Inflammatory macrophage (primary cell): ENCODE results near the gene SSTR4.
A peak's percentile ranks its signal among the peaks of the same experiment; 100 is the strongest.

Experiments used
- DNase-seq, 2 donors: peaks; one replicate each; pipeline ENCODE4 v3.0.0-alpha.2; 2020 to 2022

SSTR4 gene

DNA sequence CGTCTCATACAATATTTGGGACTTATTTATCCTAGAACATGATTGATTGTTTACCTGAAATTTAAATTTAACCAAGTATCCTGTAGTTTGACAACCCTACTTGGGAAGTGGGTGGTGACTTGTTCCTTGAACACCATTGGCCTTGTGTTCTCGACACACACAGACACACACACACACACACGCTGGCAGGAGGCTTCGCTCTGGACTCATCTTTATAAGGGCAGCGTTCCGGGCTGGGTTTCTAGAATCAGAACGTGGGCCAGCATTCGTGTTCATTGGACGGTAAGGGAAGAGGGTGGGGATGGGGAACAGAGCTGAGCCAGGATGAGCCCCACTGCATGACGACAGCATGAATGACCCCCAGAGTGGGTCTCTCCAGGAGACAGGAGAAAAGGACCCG, 16.2 kb upstream of the SSTR4 start:
- DNase-seq: no peak

DNA sequence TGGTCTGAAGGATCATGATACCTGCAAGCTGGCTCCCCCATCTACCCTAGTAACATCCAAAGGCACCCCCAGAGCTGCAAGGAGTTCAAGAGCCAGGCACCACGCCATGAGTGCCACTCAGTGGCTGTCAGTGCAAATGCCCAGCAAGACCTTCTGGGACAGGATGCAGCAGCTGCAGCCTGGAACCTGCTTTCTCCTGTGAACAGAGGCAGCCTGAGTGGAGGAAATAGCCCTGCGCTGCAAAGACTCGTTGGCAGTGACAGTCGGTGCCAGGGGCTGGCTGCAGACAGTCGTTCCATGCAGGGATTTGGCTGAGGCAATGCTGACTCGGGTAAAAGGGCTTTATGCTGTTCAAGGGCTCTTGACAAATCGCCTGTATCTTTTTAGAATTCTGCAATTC, 15.7 kb upstream of the SSTR4 start:
- DNase-seq: no peak

DNA sequence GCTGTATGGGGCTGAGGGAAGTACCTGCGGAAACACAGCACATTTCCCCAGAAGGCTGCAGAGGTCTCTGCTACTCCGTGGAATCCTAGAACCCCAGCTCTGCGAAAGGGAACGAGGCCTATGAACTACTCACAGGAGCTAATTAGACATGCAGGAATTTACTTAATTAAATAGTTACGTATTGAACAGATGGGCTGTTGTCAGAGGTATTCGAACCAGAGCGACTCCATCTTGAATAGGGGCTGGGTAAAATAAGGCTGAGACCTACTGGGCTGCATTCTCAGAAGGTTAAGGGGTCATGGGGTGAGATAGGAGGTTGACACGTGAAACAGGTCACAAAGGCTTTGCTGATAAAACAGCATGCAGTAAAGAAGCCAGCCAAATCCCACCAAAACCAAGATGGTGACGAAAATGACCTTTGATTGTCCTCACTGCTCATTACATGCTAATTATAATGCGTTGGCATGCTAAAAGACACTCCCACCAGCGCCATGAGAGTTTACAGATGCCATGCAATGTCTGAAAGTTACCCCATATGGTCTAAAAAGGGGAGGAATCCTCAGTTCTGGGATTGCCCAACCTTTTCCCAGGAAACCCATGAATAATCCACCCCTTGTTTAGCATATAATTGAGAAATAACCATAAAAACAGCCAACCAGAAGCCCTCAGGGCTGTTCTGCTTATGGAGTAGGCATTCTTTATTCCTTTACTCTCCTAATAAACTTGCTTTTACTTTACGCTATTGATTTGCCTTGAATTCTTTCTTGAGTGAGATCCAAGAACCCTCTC, 14.7 kb upstream of the SSTR4 start:
- DNase-seq: no peak

DNA sequence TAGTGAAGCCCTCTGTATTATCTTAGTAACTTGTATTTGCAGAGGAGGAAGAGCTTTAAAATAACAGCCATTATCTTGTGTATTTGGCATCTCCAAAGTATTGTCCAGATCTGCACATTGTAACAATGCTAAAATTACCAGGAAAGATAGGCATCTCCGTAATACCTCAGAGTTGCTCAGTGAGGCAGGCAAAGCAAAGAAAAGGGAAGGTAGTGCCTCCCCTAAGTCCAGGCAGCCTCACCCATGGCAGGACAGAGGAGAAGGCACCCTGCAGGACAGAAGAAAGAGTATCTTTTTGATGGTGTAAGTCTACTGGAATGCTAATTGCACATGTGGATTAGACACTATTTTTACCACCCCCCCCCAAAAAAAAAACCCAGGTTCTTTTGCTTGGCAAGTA, 13.6 kb upstream of the SSTR4 start:
- peak; percentile 24 to 29 for DNase-seq

DNA sequence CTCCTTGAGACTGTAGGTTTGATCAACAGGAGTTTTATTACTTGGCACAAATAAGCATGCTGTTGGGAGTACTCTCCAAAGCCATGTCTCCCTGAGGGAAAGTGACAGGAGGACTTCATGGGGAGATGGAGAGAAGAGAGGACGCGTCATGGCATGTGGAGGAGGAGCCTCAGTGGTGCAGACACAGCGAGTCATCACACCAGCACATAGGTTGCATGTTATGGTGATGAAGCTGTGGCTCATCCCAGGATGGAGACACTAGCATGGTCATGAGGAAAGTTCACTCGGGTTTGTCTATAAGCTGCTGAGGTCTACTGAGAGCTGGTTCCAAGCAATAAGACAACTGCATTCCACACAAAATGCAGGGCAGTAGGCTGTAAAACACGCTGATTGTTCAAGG, 13.2 kb upstream of the SSTR4 start:
- DNase-seq: peak in 1 of 2 donors; percentile 51

DNA sequence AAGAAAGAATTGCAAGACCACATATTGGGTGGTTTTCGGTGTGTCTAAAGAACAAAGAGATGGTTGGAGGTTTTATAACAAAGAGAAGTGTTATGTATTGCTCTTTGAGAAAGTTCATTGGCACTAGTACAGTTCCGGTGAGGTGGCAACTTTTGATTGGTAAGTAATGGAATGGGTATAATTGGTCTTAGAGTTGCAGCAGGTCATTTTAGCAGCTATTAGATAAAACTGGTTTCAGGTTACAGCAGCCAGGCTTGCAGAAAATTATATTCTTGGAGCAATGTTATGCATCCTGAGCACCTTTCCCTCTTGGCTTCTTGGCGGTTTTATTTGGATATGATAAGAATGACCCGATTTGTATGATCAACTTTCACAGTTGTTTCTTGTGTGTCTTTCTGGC, 12.3 kb upstream of the SSTR4 start:
- no peak for DNase-seq

DNA sequence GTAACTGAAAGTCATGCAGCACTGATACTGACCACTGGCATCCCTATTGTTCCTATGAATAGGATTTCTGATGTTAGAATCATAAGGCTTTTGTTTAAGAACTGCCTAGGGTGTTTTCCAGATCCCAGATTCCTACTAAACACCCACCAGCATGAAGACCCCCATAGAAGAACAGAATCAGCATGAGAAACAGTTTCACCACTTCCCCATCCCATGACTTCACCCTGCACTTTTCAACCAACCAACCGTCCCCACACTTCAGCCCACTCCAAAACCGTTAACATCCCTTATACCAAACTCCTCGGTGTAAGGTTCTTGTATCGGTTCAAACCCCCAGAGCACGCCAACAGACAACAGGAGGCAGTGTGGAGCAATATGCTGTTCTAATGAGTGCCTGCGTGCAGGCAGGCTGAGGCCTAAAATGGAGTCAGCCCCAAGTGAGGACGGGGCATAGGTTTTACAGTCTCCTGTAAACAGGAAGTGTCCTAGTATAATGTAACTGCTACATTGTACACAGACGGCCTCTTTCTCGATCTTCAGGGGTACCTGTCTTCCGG, 11.4 kb upstream of the SSTR4 start:
- peak in 1 of 2 donors; percentile 50 for DNase-seq

DNA sequence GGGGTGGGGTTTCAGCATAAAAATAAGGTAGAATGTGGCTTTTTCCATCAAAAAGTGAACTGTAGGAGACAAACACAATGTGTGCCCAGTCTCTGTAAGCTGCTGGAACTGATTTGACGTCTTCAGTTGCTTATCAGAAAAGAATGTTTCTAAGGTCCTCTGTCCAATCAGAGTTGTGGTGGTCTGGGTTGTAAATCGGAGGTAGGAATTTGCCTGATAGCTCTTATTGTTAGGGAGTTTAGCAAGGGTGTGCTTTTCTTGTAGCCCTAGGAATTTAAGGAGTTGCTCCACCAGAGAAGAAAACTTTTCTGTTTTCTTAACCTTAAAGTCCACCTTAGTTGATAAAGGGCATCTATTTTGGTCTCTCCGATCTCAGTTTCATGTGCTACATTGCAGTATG, 10.4 kb upstream of the SSTR4 start:
- DNase-seq: no peak

DNA sequence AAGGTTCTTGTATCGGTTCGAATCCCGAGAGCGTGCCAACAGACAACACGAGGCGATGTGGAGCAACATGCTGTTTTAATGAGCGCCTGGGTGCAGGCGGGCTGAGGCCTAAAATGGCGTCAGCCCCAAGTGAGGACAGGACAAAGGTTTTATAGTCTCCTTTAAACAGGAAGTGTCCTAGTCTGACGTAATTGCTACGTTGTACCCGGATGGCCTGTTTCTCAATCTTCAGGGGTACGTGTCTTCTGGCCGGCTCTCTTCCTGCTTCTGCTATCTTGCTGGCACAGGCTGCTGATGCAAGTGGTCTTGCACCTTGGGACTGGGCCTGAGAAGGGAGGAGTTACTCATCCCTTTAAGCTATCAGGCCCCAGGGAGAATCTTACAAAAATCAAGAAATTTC, 9.6 kb upstream of the SSTR4 start:
- DNase-seq: peak; percentile 90 to 92

DNA sequence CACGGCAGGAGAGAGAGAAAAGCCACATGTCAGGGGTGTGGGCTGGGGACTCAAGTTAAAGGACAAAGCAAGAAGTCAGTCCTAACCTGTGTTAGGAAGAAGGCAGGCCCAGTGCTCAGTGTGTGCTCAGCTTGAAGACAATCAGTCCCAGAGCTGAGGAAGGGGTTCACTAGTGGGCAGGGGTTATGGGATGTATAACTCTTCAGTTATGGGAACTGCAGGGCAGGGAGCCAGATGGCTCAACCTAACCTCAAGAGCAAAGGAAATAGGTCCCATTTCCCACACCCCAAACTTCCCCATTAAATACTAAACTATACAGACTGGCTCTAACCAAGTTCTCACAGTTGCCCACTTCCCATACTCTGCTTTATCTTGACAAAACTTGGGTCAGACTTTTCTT, 7.4 kb upstream of the SSTR4 start:
- peak; percentile 67 to 76 for DNase-seq

DNA sequence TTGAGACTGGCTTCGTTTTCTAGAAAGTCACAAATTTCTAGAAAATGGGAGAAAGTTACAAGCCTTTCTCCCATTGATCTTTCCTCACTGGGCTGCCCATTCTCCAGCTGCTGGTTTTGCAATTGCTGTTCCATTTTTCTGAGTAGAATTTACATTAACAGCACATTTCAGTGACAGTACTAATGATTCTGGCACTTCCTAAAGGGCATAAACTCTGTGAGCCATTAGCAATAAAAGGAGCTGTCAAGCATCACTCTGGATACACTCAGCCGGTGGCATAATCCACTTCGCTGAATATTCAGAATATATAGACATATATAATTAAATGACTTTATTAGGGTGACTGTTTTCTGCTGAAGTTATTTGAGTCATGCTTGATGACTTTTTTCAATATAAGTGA, 6.7 kb upstream of the SSTR4 start:
- DNase-seq: no peak

DNA sequence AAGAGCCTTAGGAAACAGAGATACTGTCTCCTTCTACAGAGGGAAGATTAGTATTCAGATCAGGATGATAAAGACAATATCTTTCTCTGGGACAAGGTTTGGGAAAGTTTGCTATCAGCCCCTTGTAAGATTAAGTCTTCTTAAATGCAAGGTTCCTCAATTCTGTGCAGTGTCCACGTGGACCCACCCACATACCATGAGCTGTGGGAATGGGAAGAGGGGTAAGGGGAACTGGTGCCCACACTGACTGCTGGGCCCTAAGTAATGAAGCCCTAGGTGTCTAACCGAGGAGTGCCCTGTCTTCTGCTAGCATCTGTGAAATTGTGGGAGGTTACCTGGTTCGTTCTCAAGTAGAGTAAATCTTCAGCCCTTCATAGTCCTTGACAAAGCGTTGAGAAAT, 5.8 kb upstream of the SSTR4 start:
- peak; percentile 81 to 90 for DNase-seq

DNA sequence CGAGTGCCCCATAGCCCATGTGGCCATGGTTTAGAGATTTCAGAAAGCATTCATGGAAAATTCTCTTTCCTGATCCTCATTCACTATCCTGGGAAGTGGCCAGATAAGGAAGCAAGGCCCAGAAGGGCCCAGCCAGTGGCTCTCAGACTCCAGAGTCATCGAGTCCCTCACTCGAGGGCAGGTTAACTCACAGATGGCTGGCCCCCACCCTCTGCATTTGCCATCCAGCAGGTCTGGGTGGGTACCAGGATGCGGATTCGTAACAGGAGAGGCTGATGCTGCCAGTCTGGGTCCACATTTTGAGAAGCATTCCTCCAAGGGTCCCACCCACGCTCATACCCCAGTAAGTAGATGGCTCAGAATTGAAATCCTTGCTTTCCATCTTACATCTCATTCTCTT, 3.8 kb upstream of the SSTR4 start:
- no peak for DNase-seq

DNA sequence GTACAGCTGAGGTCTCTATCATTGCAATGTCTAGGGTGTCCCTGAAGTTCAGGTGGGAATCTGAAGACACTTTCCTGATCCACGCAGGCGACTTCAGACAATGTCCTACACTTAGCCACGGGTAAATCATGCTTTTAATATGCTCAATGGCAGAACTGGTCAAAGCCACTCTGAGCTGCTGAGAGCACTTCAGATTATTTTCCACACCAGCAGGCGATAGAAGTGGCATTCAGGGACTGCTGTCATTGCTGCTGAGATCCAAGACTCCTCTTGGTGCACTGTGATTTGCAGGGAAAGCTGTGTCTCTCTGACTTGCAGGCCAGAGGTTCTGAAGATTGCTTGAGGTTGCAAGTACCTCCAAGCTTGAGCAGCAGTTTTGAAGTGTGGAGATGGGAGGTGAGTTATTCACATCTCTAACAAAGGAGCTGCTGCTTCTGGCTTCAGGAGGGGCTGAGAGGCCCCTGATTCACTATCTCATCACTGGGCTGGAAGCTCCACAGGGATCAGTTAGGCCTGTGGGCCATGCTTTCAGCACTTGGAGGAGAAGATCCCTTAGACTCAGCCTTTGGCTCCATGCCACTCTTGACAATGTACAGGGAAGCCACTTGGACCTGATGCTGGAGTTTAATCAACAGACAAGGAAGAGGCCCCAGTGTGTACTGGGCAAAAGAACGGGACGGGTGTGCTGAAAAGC, 2.9 kb upstream of the SSTR4 start:
- no peak for DNase-seq

DNA sequence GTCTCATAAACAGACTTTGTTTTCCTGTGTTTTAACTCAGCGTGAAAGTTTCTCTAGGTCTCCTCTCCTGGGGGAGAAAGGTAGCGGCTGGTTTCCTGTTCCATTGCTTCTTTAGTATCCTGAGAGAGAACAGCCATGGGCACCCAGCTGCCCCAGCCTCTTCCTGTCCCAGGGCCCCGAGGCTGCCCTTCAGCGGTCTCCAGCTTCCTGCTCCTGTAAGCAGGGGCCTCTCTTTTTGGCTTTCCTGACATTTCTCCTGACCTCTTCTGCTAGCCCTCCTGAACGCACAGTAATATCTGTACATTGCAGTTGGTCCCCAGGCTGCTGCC, 2.4 kb upstream of the SSTR4 start:
- DNase-seq: no peak

DNA sequence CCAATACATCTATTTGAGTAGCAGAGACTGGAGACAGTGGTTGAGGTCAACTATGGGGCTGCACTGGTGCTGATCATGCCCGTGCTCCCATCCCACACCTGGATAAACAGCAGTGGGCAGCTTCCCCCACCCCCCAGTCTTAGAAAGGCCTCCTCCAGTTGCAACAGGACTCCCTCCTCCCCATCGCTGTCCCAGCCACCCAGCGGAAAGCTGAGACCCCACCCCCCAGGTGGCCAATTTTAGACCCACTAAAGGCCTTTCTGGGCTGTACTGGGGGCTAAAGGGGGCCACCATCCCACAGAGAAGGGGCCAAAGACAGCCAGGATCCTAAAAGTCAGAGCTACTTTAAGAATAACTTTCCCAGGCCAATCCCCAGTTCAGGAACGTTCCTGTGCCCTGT, 1.2 kb upstream of the SSTR4 start:
- DNase-seq: no peak

DNA sequence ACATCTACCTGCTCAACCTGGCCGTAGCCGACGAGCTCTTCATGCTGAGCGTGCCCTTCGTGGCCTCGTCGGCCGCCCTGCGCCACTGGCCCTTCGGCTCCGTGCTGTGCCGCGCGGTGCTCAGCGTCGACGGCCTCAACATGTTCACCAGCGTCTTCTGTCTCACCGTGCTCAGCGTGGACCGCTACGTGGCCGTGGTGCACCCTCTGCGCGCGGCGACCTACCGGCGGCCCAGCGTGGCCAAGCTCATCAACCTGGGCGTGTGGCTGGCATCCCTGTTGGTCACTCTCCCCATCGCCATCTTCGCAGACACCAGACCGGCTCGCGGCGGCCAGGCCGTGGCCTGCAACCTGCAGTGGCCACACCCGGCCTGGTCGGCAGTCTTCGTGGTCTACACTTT, 619 bp downstream of the SSTR4 start:
- DNase-seq: no peak

DNA sequence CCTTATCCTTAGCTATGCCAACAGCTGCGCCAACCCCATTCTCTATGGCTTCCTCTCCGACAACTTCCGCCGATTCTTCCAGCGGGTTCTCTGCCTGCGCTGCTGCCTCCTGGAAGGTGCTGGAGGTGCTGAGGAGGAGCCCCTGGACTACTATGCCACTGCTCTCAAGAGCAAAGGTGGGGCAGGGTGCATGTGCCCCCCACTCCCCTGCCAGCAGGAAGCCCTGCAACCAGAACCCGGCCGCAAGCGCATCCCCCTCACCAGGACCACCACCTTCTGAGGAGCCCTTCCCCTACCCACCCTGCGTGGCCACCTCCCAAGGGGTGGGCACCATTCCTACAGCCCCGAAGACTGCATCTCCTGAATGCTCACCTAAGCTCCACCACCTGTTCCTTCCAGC, 1.3 kb downstream of the SSTR4 start:
- DNase-seq: no peak

DNA sequence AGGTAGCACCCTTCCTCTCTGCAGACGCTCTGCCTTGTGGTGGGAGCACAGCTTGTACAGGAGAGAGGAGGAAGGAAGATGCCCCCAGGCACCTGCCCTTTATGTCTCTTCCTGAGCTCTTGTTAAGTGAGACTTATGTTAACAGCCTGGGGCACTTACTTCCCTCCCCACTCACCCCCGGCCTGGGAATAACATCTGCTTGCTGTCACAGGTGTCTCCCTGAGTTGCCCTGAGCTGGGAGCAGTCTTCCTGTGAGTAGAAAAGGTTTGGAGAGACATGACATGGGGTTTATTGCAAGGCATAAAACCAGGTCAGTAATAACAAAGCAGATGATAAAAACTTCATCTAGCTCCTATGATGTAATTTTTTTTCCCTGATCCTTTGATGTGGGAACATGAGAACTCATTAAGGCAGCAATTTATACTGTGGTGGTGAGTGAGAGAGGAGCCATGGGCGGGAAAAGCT, 1.9 kb downstream of the SSTR4 start:
- DNase-seq: no peak

DNA sequence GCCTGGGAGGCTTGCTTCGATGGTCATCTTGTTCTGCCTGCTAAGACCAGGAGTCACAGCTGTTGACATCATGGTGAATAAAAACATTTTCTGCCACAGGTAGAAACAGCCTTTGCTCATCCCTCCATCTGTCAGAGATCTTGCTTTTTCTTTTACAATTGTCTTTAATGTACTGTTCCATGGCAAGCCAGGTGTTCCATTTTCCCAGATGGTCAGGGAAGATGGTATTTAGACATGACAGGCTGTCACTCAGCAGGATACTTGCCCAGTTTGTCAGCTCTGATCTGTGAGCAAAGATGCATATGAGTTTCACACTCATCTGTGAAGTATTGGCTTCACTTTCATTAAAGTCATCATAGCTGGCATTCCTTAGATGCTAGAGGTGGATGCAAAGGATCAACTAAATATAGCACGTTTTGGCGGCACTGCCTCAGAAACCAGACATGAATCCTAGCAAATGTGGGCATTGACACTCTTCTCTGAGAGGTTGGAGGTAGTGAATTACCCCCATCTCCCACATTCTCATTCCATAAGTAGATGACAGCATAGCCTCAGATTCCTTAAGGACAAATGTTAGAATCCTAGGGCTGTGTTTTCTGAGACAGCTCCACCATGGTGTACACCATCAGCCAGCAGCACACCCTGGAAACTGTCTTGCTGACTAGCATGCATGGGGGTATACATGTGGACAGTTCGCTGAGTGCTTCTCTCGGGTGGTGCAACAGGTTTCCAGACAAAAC, 4.2 kb downstream of the SSTR4 start:
- no peak for DNase-seq

DNA sequence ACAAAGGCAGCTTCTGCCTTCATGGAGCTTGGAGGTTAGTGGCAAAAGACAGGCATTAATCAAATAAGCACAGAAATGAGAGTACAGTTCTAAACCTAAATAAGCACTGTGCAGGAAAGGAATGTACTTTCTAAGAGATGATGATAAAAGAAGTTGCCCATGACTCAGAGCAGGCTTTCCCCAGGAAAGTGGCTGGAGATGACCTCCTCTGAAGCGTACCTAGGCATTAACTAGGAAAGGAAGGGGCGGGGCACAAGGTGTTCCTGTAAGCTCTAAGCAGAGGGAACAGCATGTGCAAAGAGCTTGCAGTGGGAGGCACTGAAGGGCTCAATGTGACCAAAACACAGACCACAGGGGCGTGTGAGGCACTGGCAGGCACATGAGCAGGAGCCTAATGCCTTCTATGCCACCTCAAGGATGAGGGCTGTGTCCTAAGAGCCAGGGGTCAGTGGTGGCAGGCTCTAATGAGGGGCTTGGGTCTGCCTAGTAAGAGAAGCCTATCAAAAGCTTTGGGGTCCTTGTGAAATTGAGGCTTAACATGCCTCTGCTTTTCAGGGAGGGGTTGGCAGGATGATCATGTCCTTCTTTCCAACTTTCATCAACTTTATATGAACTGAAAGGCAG, 4.9 kb downstream of the SSTR4 start:
- no peak for DNase-seq

DNA sequence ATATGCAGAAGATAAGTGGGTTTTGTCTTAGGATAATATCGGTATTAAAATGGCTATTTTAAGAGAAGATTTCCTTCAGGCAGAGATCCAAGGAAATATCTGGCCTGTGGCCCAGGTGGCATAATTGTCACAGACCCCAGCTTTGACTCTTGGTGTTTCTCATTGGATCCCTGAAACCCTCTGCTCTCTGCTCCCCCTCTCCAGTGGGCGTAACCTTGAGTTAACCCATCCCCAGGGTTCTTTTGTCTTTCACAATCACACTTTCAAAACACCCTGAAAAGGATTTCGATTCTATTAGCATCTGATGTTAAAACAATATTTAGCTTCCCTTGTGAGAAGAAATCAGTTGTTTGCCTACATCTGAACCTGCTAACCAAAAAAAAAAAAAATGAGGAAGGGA, 7.2 kb downstream of the SSTR4 start:
- no peak for DNase-seq

DNA sequence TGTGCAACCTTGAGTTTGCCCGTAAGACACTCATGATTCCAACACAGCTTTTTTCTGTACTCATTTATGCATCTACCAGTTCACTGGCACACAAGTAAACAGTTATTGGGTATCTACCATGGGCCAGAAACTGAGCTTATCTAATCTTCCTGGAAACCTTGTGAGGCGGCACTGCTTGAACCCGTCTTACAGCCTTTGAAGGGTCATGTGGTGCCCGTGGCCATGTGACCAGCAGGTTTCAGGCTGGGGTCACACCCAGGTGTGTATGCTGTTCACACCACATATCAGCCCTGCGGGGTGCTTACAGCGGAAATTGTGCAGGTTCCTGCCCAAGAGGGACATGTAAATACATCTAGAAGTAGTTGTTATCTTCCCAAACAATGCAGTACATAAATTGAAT, 8.3 kb downstream of the SSTR4 start:
- DNase-seq: no peak
